Activated CD4-positive, alpha-beta T cell treated with anti-CD3 and anti-CD28 coated beads, Interleukin-2, Interleukin-6, amounts not matched to agents 100 ng/mL and 50 ng/mL, durations not matched to agents 16 hours and 8 hours (primary cell): ENCODE data around the gene CCND1.
"Not testable (repeated sequence)": the region's sequence is repeated elsewhere in the genome, so short reads cannot be mapped to it uniquely, and the experiment has no call there.

Experiments
- DNase-seq: peaks from one replicate; pipeline ENCODE4 v3.0.0-alpha.2; 2020

The CCND1 gene

DNA sequence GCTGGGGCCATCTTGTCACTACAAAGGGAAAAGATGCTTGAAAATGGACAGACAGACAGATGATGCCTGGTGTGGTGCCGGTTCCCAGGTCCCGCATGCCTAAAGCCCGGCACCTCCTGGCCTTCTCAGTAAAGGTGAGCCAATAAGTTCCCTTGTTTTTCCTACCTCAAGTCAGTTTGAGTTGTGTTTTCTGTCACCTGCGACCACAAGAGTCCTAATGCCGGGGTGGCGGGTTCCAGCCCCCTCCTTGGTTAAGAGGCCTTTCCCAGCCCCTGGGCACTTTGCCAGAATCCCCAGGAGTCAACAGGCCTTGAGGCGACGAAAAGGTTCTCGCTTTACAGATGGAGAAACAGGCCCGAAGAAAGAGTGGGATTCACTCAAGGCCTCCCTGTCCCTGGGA lies 53.8 kb downstream of the CCND1 start:
- DNase-seq: no peak

- no peak for DNase-seq
Observed at GRCh38 chr11:69695581-69695980, 54.6 kb downstream of the CCND1 start.

GRCh38 chr11:69695995-69696394 lies 55.0 kb downstream of the CCND1 start:
- not testable (repeated sequence) for DNase-seq

DNA sequence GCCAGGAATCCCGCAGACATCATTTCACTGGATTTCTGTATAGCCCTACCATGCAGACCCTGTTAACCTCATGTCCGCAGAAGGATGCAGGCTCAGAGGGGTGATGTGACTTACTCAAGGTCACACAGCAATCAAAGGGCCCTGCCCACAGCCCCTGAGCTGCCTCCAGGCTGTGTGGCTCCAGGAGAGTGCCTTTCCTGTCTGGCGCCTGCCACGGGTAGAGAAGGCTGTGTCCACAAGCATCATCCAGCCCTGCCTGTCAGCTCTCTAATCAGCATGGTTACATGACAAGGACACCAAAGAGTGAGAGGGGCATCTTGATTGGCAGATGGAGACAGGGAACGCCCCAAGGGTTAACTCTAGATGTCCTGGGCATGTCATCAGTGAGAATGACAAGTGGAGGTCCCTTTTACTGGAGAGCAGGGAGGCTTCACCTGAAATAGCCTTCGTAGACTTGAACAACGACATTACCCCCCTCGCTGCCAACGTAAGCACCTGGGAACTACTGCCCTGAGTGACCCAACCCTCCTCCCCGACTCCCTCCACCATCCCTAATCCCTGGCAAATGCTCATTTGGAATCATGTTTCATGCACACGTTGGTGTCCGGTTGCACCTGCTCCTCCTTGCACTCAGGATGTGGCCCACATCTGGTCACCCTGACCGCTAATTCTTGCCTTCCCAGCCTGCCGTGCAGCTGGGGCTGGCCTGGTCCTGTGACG lies 56.0 kb downstream of the CCND1 start:
- DNase-seq: no peak

DNA sequence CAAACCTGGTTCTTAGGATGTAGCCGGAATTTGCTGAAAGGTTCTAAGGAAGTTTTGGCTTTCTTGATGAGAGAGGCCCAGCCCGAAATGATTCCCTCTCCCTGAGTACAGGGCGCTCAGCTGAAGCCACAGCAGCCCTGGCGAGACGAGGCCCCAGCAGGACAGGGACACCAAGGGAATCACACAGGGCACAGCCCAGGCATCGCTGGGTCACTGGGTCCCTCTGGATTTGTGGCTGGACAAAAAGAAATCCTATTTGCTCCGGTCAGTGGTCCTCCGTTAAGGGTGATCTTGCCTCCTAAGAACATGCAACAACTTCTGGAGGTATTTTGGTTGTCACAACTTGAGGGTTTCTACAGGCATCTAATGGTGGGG lies 56.5 kb downstream of the CCND1 start:
- DNase-seq: no peak

GRCh38 chr11:69697861-69698260 lies 56.9 kb downstream of the CCND1 start:
- DNase-seq: no peak

DNA sequence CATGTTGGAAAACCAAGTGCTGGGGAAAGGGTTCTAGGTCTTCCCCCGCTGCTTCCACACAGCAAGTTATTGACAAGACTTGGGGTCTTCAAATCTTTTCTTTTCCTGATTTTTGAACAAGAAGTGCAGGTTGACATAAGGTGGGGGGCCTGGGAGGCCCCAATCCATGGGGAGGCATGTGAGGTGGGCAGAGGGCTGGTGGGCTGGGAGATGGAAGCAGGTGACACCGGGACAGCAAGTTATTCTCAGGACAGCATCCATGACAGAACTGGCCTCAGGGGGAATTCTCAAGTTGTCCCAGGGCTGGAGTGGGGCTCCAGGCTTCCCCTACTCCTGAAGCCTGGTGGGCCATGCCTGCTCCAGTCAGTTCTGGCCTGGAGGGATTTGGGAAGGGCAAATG lies 57.4 kb downstream of the CCND1 start:
- no peak for DNase-seq

DNA sequence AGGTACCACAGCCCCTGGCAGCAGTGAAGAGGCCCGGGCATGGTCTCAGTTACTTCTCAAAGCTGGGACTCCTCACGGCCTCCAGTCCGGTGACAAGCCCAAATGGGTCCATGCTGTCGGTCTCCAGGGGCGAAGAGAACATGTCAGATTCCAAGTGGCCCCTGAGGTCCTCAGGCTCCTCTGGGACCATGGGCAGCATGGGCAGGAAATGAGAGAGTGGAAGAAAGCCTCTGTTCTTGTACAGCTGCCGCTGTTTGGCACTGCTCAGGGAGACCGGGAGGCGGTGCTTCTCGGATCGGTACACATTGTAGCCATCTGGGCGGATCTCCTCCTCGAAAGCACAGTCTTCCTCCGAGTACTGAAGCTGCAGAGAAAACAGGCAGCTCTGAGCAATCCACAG lies 58.3 kb downstream of the CCND1 start:
- no peak for DNase-seq

- no peak for DNase-seq
Observed at GRCh38 chr11:69700278-69701140, 59.6 kb downstream of the CCND1 start.

DNA sequence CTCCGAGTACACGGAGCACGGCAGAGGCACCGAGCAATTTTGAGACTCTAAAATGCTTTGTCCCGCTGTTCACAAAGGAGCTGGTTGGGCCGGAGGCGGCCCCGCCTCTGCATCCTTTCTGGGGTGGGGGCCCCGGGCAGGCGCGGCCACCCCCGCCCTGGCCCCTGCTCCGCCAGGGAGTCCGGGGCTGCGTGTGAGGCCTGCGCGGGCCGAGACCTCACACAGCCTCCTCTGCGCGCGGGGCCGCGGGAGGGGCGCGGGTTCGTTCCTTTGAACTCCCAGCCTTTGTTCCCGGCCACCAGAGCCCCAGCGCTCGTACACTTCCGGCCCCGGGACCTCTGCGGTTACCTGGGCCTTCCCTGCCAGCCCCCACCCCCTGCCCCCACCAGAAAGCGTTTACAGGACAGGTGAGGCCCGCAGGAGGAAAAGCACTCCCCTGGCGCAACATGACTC lies 61.3 kb downstream of the CCND1 start:
- no peak for DNase-seq

DNA sequence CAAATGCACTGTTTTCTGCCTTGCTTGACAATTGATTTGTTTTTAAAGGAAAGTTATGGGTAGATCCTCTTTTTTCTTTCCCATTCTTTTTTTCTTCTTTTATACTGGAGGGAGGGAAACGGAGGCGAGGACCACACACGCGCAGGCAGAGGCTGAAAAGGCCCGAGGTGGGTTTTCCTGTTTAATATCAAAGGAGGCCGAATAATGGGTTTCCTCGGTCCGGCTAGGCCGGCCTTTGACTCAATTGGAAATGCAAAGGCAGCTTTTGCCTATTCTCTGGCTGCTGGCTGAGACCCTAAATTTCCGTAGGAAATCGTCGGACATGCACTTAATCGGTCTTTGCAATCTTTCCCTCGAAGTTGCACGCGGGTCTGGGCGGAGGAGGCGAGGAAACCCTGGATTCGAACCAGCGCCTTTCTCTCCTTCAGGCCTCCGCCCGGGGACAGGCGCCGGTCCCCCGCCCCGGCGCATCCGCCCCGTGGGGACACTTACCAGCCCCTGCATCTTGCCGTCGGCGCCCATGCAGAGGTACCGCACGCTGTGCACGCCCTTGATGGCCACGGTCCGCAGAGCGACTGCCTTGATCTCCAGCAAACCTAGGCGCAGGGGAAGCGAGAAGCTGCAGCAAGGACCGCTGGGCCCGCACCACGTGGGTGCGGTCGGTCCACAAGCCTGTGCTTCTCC lies 62.0 kb downstream of the CCND1 start:
- DNase-seq: no peak

DNA sequence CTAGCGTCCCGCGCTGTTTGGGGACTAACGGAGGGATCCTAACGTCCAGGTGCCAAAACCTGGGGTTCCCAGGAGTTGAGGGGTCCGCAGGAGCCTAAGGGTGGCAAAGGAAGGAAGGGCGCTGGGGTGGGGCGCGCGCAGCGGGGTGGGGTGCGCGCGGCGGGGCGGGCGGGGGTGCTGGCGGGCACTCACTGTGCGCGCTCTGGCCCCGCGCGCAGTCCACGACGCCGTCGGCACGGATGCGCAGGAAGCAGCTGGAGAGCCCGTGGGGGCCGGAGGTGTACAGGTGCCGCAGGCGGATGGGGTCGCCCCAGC lies 62.5 kb downstream of the CCND1 start:
- DNase-seq: no peak
